ENCODE results near the gene PSME3. TPM values are rescaled to one million over a fixed set of nuclear protein-coding genes. Genes with fewer than 3 reads are reported as not detected.

The PSME3 gene
- total RNA-seq, 2 donors from 2014 or later: 68.2 to 80.6 TPM

GRCh38 chr17:42886283-42887176 lies 53.3 kb downstream of the PSME3 start:
- peak; percentile 38 for DNase-seq (ENCODE audit: low spot score)
- intact Hi-C loops (cut with DNase I): no loop called here

- intact Hi-C loops (cut with DNase I): no loop called here
- peak; percentile 60 for DNase-seq (ENCODE audit: low spot score)
Measured at GRCh38 chr17:42889809-42890208, 56.6 kb downstream of the PSME3 start.

DNA sequence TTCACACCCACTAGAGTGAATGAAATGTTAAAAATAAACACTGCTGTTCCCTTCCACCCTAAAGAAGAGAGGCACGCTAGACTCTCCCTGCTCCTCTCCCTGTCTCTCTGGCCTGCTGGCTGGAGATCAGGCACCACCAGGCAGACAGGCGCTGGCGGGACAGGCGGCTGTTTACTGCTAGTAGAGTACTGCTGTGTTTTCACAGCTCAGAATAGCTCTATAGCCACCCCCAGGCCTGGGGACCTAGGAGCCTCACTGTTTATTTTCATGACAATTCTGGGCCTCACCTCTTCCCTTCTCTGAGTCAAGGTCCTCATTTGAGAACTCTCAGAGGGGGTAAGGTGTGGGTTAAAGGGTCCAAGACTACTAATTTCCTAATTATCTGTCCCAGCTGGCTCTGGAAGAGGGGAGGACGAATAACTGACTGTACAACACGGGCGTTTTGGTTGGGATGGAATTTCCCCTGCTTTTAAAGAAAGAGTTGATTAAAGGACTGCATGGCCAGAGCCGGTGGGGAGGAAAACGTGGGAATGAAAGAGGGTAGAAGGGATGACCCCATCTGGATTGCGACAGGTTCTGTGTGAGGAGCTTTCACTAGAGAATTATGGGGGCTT lies 58.4 kb downstream of the PSME3 start:
- DNase-seq (ENCODE audit: low spot score): peak; percentile 90
- intact Hi-C loops (cut with DNase I): no loop called here

DNA sequence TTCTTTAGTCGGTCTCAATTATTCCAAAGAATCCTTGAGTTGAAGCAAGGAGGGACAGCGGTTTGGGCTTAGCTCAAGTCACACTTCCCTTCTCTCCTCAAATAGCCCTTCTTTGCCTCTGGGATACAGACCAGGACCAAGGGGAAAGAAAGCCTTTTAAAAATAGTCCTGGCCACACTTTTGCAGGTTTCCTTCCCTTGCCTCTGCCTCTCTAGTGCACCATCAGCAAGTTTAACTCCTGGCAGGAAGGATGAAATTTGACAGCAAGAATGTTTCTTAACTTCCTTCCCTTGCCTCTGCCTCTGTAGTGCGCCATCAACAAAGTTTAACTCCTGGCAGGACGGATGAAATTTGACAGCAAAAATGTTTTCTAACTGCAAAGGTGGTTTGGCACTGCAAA lies 60.2 kb downstream of the PSME3 start:
- intact Hi-C loops (cut with DNase I): no loop called here
- no peak for DNase-seq (ENCODE audit: low spot score)

Small RNAs within 50 kb of the gene (microRNA-seq; reads per million reads assigned to microRNA genes)
- 0 to 0.32 reads per million in 2 donors for gene MIR6781 (ENCODE audit: borderline microRNAs expressed in 2 of 2)

Other genes with a start within 250 kb of the PSME3 start
- 10 to 100 TPM; 34.6 to 42.0 TPM for gene RETREG3, start 224.0 kb upstream of the PSME3 start, total RNA-seq
- gene TUBG1, start 223.7 kb upstream of the PSME3 start, total RNA-seq: 10 to 100 TPM; 32.9 to 39.9 TPM
- gene TUBG2, start 174.1 kb upstream of the PSME3 start, total RNA-seq: 10 to 100 TPM; 17.9 to 19.8 TPM
- 10 to 100 TPM; 22.2 to 24.8 TPM for gene PLEKHH3, start 156.4 kb upstream of the PSME3 start, total RNA-seq
- gene CCR10, start 151.6 kb upstream of the PSME3 start, total RNA-seq: 1 to 10 TPM; 1.7 to 2.5 TPM
- gene CNTNAP1, start 150.9 kb upstream of the PSME3 start, total RNA-seq: 10 to 100 TPM; 11.0 to 24.8 TPM
- gene EZH1, start 88.4 kb upstream of the PSME3 start, total RNA-seq: 10 to 100 TPM; 50.2 to 53.5 TPM
- 10 to 100 TPM; 46.3 to 56.8 TPM for gene RAMP2, start 72.2 kb upstream of the PSME3 start, total RNA-seq
- 10 to 100 TPM; 25.9 to 35.1 TPM for gene VPS25, start 59.9 kb upstream of the PSME3 start, total RNA-seq
- gene WNK4, start 52.8 kb upstream of the PSME3 start, total RNA-seq: under 1 TPM in 1 of 2 donors, not detected in 1; 0.05 TPM
- 10 to 100 TPM; 37.5 to 41.1 TPM for gene COA3, start 34.7 kb upstream of the PSME3 start, total RNA-seq
- under 1 TPM in 1 of 2 donors, not detected in 1; 0.95 TPM for gene CNTD1, start 34.5 kb upstream of the PSME3 start, total RNA-seq
- 10 to 100 TPM; 78.6 to 88.3 TPM for gene BECN1, start 9.1 kb upstream of the PSME3 start, total RNA-seq
- gene AOC2, start 11.2 kb downstream of the PSME3 start, total RNA-seq: under 1 TPM; 0.86 to 0.88 TPM
- 100 to 1,000 TPM; 223 to 342 TPM for gene AOC3, start 17.8 kb downstream of the PSME3 start, total RNA-seq
- gene G6PC1, start 67.4 kb downstream of the PSME3 start, total RNA-seq: not detected
- 10 to 100 TPM; 22.7 to 34.2 TPM for gene AARSD1, start 131.1 kb downstream of the PSME3 start, total RNA-seq
- gene PTGES3L, start 146.7 kb downstream of the PSME3 start, total RNA-seq: 10 to 100 TPM in 1 of 2 donors, 1 to 10 TPM in 1; 9.9 to 11.2 TPM
- 10 to 100 TPM; 10.6 to 14.1 TPM for gene RUNDC1, start 147.2 kb downstream of the PSME3 start, total RNA-seq
- gene RPL27, start 165.0 kb downstream of the PSME3 start, total RNA-seq: 1,000 to 10,000 TPM; 1,110 to 1,208 TPM
- gene IFI35, start 173.4 kb downstream of the PSME3 start, total RNA-seq: 10 to 100 TPM; 23.9 to 24.1 TPM
- 100 to 1,000 TPM; 247 to 267 TPM for gene VAT1, start 189.0 kb downstream of the PSME3 start, total RNA-seq
- 1 to 10 TPM; 1.9 to 2.2 TPM for gene RND2, start 191.8 kb downstream of the PSME3 start, total RNA-seq

All from posterior vena cava (tissue), 2 donors.